HepG2 (cell line): ENCODE results near the gene STIM1. TPM values are rescaled to one million over a fixed set of nuclear protein-coding genes. Genes with fewer than 3 reads are reported as not detected.

Source experiments
- ATAC-seq: fragments of 200-7000 bp; cut with Tn5 transposase; 3 replicates; pipeline ENCODE4 v1.9.1; 2020; ENCODE audit warnings: mild to moderate bottlenecking, moderate library complexity
- BruUV-seq: library from RNA; stranded (reverse); fragments of 400-500 nt; replicated peaks from 2 replicates; lab custom pipeline; 2021; lab: Mats Ljungman, UMichigan
- CTCF ChIA-PET: fragments of 300-600 bp; formaldehyde crosslinking; extraction: SDS; loops from one replicate; lab custom pipeline; 2021; ENCODE audit warnings: low total read pairs, inconsistent platforms, low intra/inter-chr PET ratio; lab: Yijun Ruan, JAX
- POLR2A ChIA-PET: fragments of 350-600 bp; sonication (Branson Sonifier 250); formaldehyde crosslinking; loops from one replicate; lab custom pipeline; 2020; ENCODE audit warnings: antibody characterized with exemption, inconsistent platforms; lab: Yijun Ruan, JAX
- DNase-seq: peaks from one replicate; pipeline ENCODE4 v3.0.0-alpha.2; 2015; ENCODE audit warnings: low spot score
- FAIRE-seq: peaks from 3 replicates; lab custom pipeline; 2011; peaks lifted over from hg19 to GRCh38; lab: Jason Lieb, UNC
- H2AFZ ChIP-seq: one replicate; pipeline ENCODE4 v1.6.1; 2011; ENCODE audit warnings: low read length, inconsistent platforms
- H3K27ac ChIP-seq: fragments of 300-600 bp; 3 replicates; pipeline ENCODE4 v1.8.0; 2011; ENCODE audit warnings: mixed run types, mild to moderate bottlenecking, mixed read lengths, low read length, inconsistent platforms; ENCODE audit not compliant: insufficient read depth; ENCODE audit errors: extremely low read length
- H3K27me3 ChIP-seq, 2 experiments: fragments of 200-600 bp in 1 of 2; 2 replicates in 1 of 2; 3 replicates in 1 of 2; pipeline versions ENCODE4 v1.6.0 to v1.8.0; 2011; ENCODE audit warnings: low read length in 2 of 2, mild to moderate bottlenecking in 2 of 2, moderate library complexity in 2 of 2, inconsistent platforms in 1 of 2; ENCODE audit not compliant: insufficient read depth in 2 of 2, control insufficient read depth in 1 of 2
- H3K36me3 ChIP-seq, 2 experiments: fragments of 200-600 bp in 1 of 2; replicated peaks in 1 of 2; 2 replicates in 1 of 2; 3 replicates in 1 of 2; pipeline versions ENCODE4 v1.5.1 to v1.8.0; 2011; ENCODE audit warnings: low read length in 2 of 2, inconsistent platforms in 1 of 2; ENCODE audit not compliant: insufficient read depth in 2 of 2, control insufficient read depth in 1 of 2
- H3K4me1 ChIP-seq: 2 replicates; pipeline ENCODE4 v1.5.1; 2012; ENCODE audit warnings: low read length, inconsistent platforms; ENCODE audit not compliant: insufficient read depth
- H3K4me2 ChIP-seq: 2 replicates; pipeline ENCODE4 v1.6.0; 2011; ENCODE audit warnings: low read depth, low read length, inconsistent platforms
- H3K4me3 ChIP-seq, 3 experiments: fragments of 200-600 bp in 1 of 3; sonication (generic), shearing (Covaris generic) in 1 of 3; replicated peaks in 1 of 3; 2 replicates each; pipeline ENCODE4 v1.5.1; 2011 to 2016; ENCODE audit warnings: low read length in 3 of 3, inconsistent platforms in 2 of 3, low read depth in 2 of 3, mild to moderate bottlenecking in 2 of 3, control low read depth in 1 of 3, mixed read lengths in 1 of 3; ENCODE audit not compliant: insufficient read depth in 1 of 3
- H3K79me2 ChIP-seq: one replicate; pipeline ENCODE4 v1.6.1; 2011; ENCODE audit warnings: low read length, inconsistent platforms; ENCODE audit not compliant: insufficient read depth
- H3K9ac ChIP-seq: 2 replicates; pipeline ENCODE4 v1.6.0; 2011; ENCODE audit warnings: mild to moderate bottlenecking, low read depth, low read length, inconsistent platforms; ENCODE audit not compliant: insufficient read depth
- H3K9me3 ChIP-seq: 2 replicates; pipeline ENCODE4 v1.5.1; 2012; ENCODE audit warnings: mild to moderate bottlenecking, low read length
- H4K20me1 ChIP-seq: 2 replicates; pipeline ENCODE4 v1.6.0; 2011; ENCODE audit warnings: inconsistent platforms, mild to moderate bottlenecking, low read length, moderate library complexity; ENCODE audit not compliant: insufficient read depth
- ARID4A ChIP-seq: sonication (generic); formaldehyde crosslinking; IDR thresholded peaks from 2 replicates; pipeline ENCODE4 v1.5.0; 2020; ENCODE audit warnings: mild to moderate bottlenecking, missing genetic modification reagents, borderline replicate concordance
- CENPBD1 ChIP-seq: sonication (generic); formaldehyde crosslinking; IDR thresholded peaks from 2 replicates; pipeline ENCODE4 v1.8.0; 2022; ENCODE audit warnings: missing genetic modification reagents, low read depth, mild to moderate bottlenecking, borderline replicate concordance
- HOXD1 ChIP-seq: sonication (generic); formaldehyde crosslinking; IDR thresholded peaks from 2 replicates; pipeline ENCODE4 v1.5.0; 2020; ENCODE audit warnings: missing genetic modification reagents
- MLLT10 ChIP-seq: sonication (generic); formaldehyde crosslinking; IDR thresholded peaks from 2 replicates; pipeline ENCODE4 v1.4.0; 2020; ENCODE audit warnings: missing genetic modification reagents
- SIX1 ChIP-seq: sonication (generic); formaldehyde crosslinking; IDR thresholded peaks from 2 replicates; pipeline ENCODE4 v1.4.0; 2020; ENCODE audit warnings: missing genetic modification reagents, borderline replicate concordance
- SMAD1 ChIP-seq: sonication (generic); formaldehyde crosslinking; IDR thresholded peaks from 2 replicates; pipeline ENCODE4 v1.4.0; 2020; ENCODE audit warnings: missing genetic modification reagents, low read depth, mild to moderate bottlenecking, borderline replicate concordance
- SNRNP70 ChIP-seq: fragments of 200-400 bp; formaldehyde crosslinking; IDR thresholded peaks from 2 replicates; pipeline ENCODE4 v1.6.1; 2017; ENCODE audit warnings: mild to moderate bottlenecking, low read depth, low read length, moderate library complexity
- ZFP36 ChIP-seq: fragments of 150-350 bp; IDR thresholded peaks from 2 replicates; pipeline ENCODE4 v1.6.1; 2018; ENCODE audit warnings: borderline replicate concordance, low read length, low read depth; ENCODE audit not compliant: partially characterized antibody
- ZHX1 ChIP-seq: sonication (generic); formaldehyde crosslinking; IDR thresholded peaks from 2 replicates; pipeline ENCODE4 v1.8.1; 2022; ENCODE audit warnings: low read depth, mild to moderate bottlenecking, missing genetic modification reagents
- ZMYM3 ChIP-seq: sonication (generic); formaldehyde crosslinking; IDR thresholded peaks from 2 replicates; pipeline ENCODE4 v1.5.1; 2020; ENCODE audit warnings: mild to moderate bottlenecking, missing genetic modification reagents
- ZNF792 ChIP-seq: IDR thresholded peaks from 2 replicates; pipeline ENCODE4 v1.6.1; 2016
- ZZZ3 ChIP-seq: sonication (generic); formaldehyde crosslinking; IDR thresholded peaks from 2 replicates; pipeline ENCODE4 v1.4.0; 2020; ENCODE audit warnings: missing genetic modification reagents, mild to moderate bottlenecking, borderline replicate concordance
- WGBS: methylation state at CpG from one replicate; pipeline ENCODE4 v1.1.6; 2017; ENCODE audit warnings: low lambda C conversion rate; 5-methylcytosine and 5-hydroxymethylcytosine counted together
- in situ Hi-C: cut with HindIII; loops from 2 replicates; pipeline ENCODE4 v1.10.0; 2017; ENCODE audit warnings: low pct_unique_long_range_greater_than_20kb; ENCODE audit not compliant: extremely low pct_ligation_motif_present
- intact Hi-C: fragments of 100-400 bp; cut with micrococcal nuclease; formaldehyde crosslinking; loops from one replicate; pipeline ENCODE4 v1.10.0; 2022; ENCODE audit not compliant: unreplicated experiment
- polyA plus RNA-seq, 8 experiments: library from polyadenylated mRNA; depleted of rRNA in 3 of 8; stranded (reverse) in 7 of 8; unstranded in 1 of 8; fragments of >200 nt; fragmentation: Illumina TruSeq in 4 of 8; extraction: Trizol in 4 of 8; gene quantifications; 2 replicates each; pipeline versions ENCODE4 v1.2.1 to v1.2.3, GENCODE V29; 2011 to 2016; ENCODE audit warnings: low read depth in 4 of 8, missing spikeins in 1 of 8, mixed read lengths in 1 of 8; ENCODE audit not compliant: insufficient read depth in 1 of 8
- total RNA-seq, 5 experiments: library from RNA; depleted of rRNA; stranded (reverse); fragments of >200 nt; fragmentation: Illumina TruSeq; extraction: Trizol; gene quantifications; 2 replicates each; pipeline ENCODE4 v1.2.3, GENCODE V29; 2016; ENCODE audit warnings: low read depth in 1 of 5

STIM1 gene
- total and polyA plus RNA-seq, 2 of the 13 experiments (the other 11 are each of a cell fraction or from before 2014, with no cell fraction given) = 19.2 to 28.5 TPM

- CTCF ChIA-PET = no interaction called here
- H2AFZ ChIP-seq = no peak overlapping the region
- H3K9me3 ChIP-seq = no peaks in the 10 kb centered on the region
- no peak for FAIRE-seq
- DNase-seq = no peak
- H3K79me2 ChIP-seq = peaks cover 82% of the 10 kb centered on the region
- WGBS = 84% methylated on average over 4 of the region's 4 CpGs
- H4K20me1 ChIP-seq = no peaks in the 10 kb centered on the region
- no peaks in the 10 kb centered on the region for H3K36me3 ChIP-seq
- peak overlapping the region in 1 of 3 experiments; percentile 31; a peak in 1 of 6 replicates for H3K4me3 ChIP-seq
- BruUV-seq = no TSS peak
- intact Hi-C loops = loop anchor here (5.0 kb wide), 1 partner anchor 83 kb away; no protein-coding TSS in a partner anchor
- no peak for ATAC-seq
- peaks cover 63% of the 10 kb centered on the region for H3K4me1 ChIP-seq
- H3K4me2 ChIP-seq = peak overlapping the region; percentile 92
- 0 out of 2 replicates have a peak overlapping the region, but pooled peaks have one; percentile 16 for H3K9ac ChIP-seq
- POLR2A ChIA-PET = no interaction called here
- in situ Hi-C loops = loop anchor here (10.0 kb wide), 1 partner anchor 105 kb away; no protein-coding TSS in a partner anchor
- H3K27ac ChIP-seq = peak overlapping the region; percentile 24
- H3K27me3 ChIP-seq = no peaks in the 10 kb centered on the region; a peak in 1 of 5 replicates
- TF ChIP-seq ARID4A (CRISPR knock-in tag) (0 out of 2 replicates have a peak, but pooled peaks have one; percentile 21), ZHX1 (CRISPR knock-in tag) (0 out of 2 replicates have a peak, but pooled peaks have one; percentile 30), ZZZ3 (CRISPR knock-in tag) (no peak), ZFP36 (no peak), MLLT10 (CRISPR knock-in tag) (no peak), SIX1 (no peak), SNRNP70 (no peak), SMAD1 (no peak), CENPBD1 (CRISPR knock-in tag) (no peak), ZNF792 (CRISPR knock-in tag) (no peak), HOXD1 (CRISPR knock-in tag) (no peak), ZMYM3 (no peak)
These were observed 4.0 kb downstream of the STIM1 start for GRCh38 chr11:3859373-3859881.
